Measurements from ENCODE around the gene ZMYND19. TPM values are rescaled to one million over a fixed set of nuclear protein-coding genes. Genes with fewer than 3 reads are reported as not detected.

The ZMYND19 gene
- total RNA-seq, 1 experiment from 2014 or later, result 79.2 TPM

GRCh38 chr9:137578518-137579258 lies 11.6 kb downstream of the ZMYND19 start, which contains the start of gene DPH7:
TSS of gene DPH7 (minus strand) at chr9:137578925. CDS start at chr9:137578777, 148 bp downstream.
- H3T11ph ChIP-seq (ENCODE audit: low read length), result no peak within 1 kb of the TSS
- H3K4me2 ChIP-seq (ENCODE audit: insufficient read depth, insufficient read length, low read length), result peak within 1 kb of the TSS; percentile 93
- Mint-ChIP-seq H3K27ac (peak within 1 kb of the TSS; percentile 24 to 94 (median 91); a peak in 5 of 7 replicates), H3K27me3 (ENCODE audit: low read depth) (no peaks in the 10 kb centered on the region), H3K9me3 (no peaks in the 10 kb centered on the region), H3K36me3 (ENCODE audit: insufficient read depth in 1 of 3, low read depth in 3 of 3) (peaks cover 37 to 72% (median 59%) of the 10 kb centered on the region in 3 experiments), H3K4me3 (peak within 1 kb of the TSS; percentile 86 to 90), H3K4me1 (peaks cover 29 to 40% of the 10 kb centered on the region in 2 experiments)
- H3K23me2 ChIP-seq (ENCODE audit: insufficient read length, low read depth, low read length, poor library complexity, severe bottlenecking), result peaks cover 12% of the 10 kb centered on the region
- no peaks in the 10 kb centered on the region for H3K9me3 ChIP-seq (ENCODE audit: control insufficient read depth, low read depth, low read length)
- H2BK5ac ChIP-seq (ENCODE audit: insufficient read length, low read length), result no peak within 1 kb of the TSS
- no peaks in the 10 kb centered on the region for H3K27me3 ChIP-seq (ENCODE audit: insufficient read depth, low read length)
- TF ChIP-seq CTCF (conservative IDR thresholded peaks at IDR 0.05), result peak; percentile 98
- H4K91ac ChIP-seq (ENCODE audit: insufficient read length, low read depth, low read length), result no peak within 1 kb of the TSS
- no peak within 1 kb of the TSS for H2AFZ ChIP-seq (ENCODE audit: low read length)
- peaks cover 13% of the 10 kb centered on the region for H3K79me1 ChIP-seq (ENCODE audit: insufficient read depth, low read depth, low read length, poor library complexity, severe bottlenecking)
- H3K18ac ChIP-seq (ENCODE audit: insufficient read length, low read depth, low read length), result peak within 1 kb of the TSS; percentile 65
- H4K20me1 ChIP-seq (ENCODE audit: control insufficient read depth, insufficient read depth, insufficient read length), result no peaks in the 10 kb centered on the region
- H2AK5ac ChIP-seq (ENCODE audit: insufficient read length, low read length), result no peak within 1 kb of the TSS
- H2BK20ac ChIP-seq (ENCODE audit: low read depth, low read length, poor library complexity, severe bottlenecking), result no peak within 1 kb of the TSS
- H4K8ac ChIP-seq (replicated peaks; ENCODE audit: insufficient read length, low read depth, low read length), result no peak within 1 kb of the TSS
- peaks cover 10% of the 10 kb centered on the region; the same call in 1 of the 2 replicates for H3K79me2 ChIP-seq (ENCODE audit: insufficient read depth, low read length)
- DNase-seq, result peak; percentile 95
- WGBS (ENCODE audit: extremely low coverage, insufficient read length, low lambda C conversion rate), result no CpG with 5 or more reads among the region's 82 CpGs
- no peak within 1 kb of the TSS for H2BK15ac ChIP-seq (ENCODE audit: low read depth, low read length)
- no peak within 1 kb of the TSS for H3K27ac ChIP-seq (ENCODE audit: insufficient read length, low read depth, low read length)
- no peak within 1 kb of the TSS for H3K56ac ChIP-seq (ENCODE audit: insufficient read length, low read depth, low read length)
- H3K14ac ChIP-seq (ENCODE audit: insufficient read depth, low read length), result peak within 1 kb of the TSS; percentile 84
- no peak within 1 kb of the TSS for H3K4ac ChIP-seq (ENCODE audit: low read depth, low read length)
- H3K9ac ChIP-seq (ENCODE audit: extremely low read depth, insufficient read length, low read length), result peak within 1 kb of the TSS; percentile 79
- H4K5ac ChIP-seq (ENCODE audit: insufficient read length, low read depth, low read length), result no peak within 1 kb of the TSS
- no peak within 1 kb of the TSS for H3K23ac ChIP-seq (ENCODE audit: insufficient read length, low read depth, low read length)
- no peak within 1 kb of the TSS for H2BK120ac ChIP-seq (ENCODE audit: low read depth, low read length, poor library complexity, severe bottlenecking)
- H2BK12ac ChIP-seq (ENCODE audit: insufficient read length, low read depth, low read length), result no peak within 1 kb of the TSS
- H3K4me1 ChIP-seq (ENCODE audit: insufficient read depth, low read length), result peaks cover 4% of the 10 kb centered on the region; the same call in 1 of the 2 replicates

All from H9 (cell line).